ENCODE results near the gene ASMTL.
A peak's percentile ranks its signal among the peaks of the same experiment; 100 is the strongest.
"Not testable (repeated sequence)": the region's sequence is repeated elsewhere in the genome, so short reads cannot be mapped to it uniquely, and the experiment has no call there.

The ASMTL gene

DNA sequence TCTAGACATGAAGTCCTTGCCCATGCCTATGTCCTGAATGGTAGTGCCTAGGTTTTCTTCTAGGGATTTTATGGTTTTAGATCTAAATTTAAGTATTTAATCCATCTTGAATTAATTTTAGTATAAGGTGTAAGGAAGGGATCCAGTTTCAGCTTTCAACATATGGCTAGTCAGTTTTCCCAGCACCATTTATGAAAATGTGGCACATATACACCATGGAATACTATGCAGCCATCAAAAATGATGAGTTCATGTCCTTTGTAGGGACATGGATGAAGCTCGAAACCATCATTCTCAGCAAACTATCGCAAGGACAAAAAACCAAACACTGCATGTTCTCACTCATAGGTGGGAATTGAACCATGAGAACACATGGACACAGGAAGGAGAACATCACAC is 29.8 kb upstream of the ASMTL start:
- not testable (repeated sequence) for DNase-seq (ENCODE audit: low spot score)

GRCh38 chrX:1481636-1482529 is 29.2 kb upstream of the ASMTL start:
- DNase-seq (ENCODE audit: low spot score): peak; percentile 18

DNA sequence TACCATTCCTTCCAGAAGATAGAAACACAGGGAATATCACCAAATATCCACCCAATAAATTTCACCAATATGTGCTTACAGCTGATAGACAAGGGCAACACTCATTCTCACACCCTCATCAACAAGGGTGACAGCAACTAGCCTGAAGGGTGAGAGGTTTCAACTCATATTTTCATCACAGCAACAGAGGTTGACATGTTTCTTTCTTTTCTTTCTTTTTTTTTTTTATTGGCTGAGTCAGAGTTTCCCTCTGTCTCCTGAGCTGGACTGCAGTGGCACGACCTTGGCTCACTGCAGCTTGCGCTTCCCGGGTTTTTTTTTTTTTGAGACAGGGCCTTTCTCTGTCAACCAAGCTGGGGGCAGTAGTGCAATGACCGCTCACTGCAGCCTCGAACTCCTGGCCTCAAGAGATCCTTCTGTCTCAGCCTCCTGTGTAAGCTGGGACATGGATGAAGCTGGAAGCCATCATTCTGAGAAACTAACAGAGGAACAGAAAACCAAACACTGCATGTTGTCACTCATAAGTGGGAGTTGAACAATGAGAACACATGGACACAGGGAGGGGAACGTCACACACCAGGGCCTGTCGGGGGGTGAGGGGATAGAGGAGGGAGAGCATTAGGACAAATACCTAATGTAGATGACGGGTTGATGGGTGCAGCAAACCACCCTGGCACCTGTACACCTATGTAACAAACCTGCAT is 27.5 kb upstream of the ASMTL start:
- no peak for DNase-seq (ENCODE audit: low spot score)

GRCh38 chrX:1477801-1478458 is 25.2 kb upstream of the ASMTL start:
- DNase-seq (ENCODE audit: low spot score): no peak

DNA sequence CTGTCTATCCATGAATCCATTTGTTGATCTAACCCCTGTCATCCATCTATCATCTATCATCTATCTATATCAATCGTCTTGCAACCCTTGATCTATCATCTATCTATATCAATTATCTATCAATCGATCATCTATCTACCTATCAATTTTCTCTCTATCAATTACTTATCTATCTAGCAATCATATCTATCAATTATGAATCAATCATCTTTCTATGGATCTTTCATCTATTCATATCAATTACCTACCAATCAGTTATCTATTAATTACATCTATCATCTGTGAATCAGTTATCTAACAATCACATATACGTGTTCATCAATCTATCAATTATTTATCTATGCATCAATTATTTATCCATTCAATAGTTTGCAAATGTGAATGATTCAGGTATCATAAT is 24.5 kb upstream of the ASMTL start:
- DNase-seq (ENCODE audit: low spot score): no peak

DNA sequence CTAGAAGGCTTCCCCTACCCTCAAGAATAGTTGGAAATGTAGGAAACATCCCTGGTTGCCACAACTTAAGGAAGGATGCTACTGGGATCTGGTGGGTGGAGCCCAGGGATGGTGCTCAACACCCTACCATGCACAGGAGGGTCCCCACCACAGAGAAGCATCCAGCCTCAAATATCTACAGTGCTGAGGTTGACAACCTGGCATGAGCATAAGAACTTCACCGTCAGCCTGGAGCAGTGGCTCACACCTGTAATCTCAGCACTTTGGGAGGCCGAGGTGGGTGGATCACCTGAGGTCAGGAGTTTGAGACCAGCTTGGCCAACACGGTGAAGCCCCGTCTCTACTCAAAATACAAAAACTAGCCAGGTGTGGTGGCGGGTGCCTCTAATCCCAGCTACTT is 24.0 kb upstream of the ASMTL start:
- no peak for DNase-seq (ENCODE audit: low spot score)

DNA sequence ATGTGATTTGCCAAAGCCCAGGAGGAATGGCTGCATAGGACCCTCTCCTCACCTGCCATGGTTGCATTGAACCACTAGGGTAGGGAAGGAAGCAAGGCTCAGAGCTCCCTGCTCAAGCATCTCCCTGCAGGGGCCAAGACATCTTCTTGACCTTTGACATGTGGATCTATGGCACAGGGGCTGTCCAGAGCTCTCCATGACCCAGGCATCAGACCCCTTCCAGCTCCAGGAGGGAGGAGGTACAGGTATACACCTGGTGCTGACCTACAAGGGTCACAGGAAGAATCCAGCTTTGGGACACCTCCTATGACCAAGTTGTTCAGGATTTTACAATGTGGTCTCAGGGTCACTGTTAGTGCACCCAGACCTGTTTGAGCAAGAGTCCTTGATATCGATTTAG is 23.2 kb upstream of the ASMTL start:
- no peak for DNase-seq (ENCODE audit: low spot score)

DNA sequence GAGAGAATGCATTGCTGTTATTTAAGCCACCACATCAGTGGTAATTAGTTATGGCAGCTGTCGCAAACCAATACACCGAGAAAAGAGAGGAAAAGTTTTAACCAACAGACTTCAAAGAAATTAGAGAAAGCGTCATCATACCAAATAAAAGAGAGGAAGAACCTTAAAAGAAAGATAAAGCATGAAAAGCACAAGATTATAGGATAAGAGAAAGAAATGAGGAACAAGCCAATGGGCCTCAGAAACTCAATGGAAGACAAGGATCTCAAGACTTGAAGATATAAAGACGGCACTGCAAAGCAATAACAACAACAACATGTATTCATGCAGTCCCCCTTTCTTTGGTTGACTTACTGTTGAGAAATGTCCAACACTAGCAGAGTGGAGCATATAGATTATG is 22.8 kb upstream of the ASMTL start:
- DNase-seq (ENCODE audit: low spot score): no peak

DNA sequence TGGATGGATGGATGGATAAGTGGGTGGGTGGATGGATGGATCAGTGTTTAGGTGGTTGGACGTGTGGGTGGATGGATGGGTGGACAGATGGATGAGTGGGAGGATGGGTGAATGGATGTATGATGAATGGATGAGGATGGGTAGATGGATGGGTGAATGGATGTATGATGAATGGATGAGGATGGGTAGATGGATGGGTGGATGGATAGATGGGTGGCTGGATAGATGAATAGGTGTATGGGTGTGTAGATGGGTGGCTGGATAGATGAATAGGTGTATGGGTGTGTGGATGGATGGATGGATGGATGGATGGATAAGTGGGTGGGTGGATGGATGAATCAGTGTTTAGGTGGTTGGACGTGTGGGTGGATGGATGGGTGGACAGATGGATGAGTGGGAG is 21.9 kb upstream of the ASMTL start:
- DNase-seq (ENCODE audit: low spot score): not testable (repeated sequence)

- DNase-seq (ENCODE audit: low spot score): no peak
Measured at GRCh38 chrX:1472975-1473374, 20.3 kb upstream of the ASMTL start.

- no peak for DNase-seq (ENCODE audit: low spot score)
Measured at GRCh38 chrX:1468250-1468772, 15.6 kb upstream of the ASMTL start.

DNA sequence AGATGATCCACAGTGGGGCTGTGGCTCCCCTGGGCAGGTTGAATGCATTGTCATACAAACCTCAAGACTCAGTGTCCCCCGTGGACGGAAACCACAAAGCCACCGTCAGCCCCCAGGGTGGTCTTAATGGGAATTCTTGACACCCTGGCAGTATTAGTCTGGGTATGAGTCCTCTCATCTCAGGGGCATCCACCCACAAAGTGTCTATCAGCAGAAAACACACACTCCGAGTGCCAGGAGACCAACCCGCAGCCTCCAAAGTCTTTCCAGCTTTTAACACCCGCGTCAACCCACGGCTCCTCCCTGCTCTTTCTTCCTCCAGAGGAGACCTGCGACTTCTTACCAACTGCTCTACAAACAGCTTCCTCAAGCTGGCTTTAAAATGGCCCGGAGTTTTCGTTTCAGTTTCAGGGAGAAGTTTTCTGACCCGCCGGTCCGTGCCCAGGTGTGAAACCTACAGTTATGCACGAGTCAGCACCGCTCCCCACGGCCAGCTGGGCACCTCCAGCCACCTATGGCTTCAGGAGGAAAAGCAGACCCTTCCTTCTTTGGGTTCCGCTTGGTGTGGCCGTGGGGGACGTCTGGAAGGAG is 14.4 kb upstream of the ASMTL start:
- DNase-seq (ENCODE audit: low spot score): no peak

DNA sequence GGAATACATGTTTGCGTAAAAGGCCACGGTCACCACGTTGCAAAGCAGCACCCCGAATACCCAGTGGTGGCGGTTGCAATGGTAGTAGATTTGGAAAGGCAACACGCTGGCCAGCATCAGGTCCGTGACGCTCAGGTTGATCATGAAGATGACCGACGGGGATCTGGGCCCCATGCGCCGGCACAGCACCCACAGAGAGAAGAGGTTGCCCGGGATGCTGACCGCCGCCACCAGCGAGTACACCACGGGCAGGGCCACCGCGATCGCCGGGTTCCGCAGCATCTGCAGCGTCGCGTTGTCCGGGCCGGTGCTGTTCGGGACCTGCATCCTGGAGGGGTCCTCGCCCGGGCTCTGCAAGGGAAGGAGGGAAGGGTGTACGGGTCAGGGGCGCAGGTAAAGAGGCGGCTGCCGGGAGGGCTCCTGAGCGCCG is 13.5 kb upstream of the ASMTL start:
- DNase-seq (ENCODE audit: low spot score): no peak

DNA sequence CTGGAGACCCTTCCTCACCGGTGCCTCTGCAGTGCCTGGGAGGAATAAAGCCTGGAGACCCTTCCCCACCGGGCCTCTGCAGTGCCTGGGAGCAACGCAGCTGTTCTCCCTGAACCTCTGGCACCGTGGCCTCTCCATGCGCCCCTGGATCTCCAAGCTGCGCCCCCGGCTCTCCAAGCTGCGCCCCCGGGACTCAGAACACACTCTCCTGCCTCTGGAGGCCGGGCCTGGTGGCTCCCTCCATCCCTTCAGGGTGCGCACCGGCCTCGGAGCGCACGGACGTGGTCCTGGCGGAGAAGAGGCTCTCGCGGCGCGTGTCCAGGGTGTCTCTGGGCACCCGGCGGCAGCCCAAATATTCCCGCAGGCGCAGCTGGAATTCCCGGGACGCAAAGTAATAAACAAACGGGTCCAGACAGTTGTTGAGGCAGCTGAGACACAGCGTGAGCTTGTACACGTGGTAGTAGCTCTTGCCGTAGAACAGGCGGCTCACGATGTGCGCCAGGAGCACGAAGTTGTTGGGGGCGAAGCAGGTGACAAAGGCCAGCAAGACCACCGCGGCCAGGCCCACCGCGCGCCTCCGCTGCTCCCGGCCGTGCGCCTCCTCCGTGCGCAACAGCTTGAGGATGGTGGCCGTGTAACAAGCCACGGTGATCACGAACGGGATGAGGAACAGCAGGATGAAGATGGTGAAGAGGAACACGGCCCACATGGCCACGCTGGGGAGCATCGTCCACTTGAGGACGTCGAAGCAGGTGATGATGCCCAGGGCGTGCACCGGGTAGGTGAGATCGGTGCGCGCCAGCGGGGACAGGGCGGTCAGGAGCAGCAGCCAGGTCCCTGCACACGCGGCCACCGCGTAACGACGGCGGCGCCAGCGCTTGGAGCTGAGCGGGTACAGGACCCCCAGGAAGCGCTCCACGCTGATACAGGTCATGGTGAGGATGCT is 12.8 kb upstream of the ASMTL start:
- DNase-seq (ENCODE audit: low spot score): no peak

DNA sequence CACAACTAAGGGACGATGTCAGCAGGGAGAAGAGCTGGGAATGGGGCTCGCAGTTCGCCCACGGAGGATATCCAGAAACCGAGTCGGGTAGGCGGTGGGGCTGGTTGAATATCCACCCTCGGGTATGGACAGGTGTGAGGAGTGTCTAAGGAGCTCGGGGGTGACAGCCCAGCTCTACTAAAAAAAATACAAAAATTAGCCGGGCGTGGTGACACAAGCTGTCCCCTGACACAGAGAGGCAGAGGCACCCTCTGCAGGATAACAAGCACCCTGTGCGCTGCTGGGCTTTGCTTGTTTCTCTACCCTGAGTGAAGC is 12.2 kb upstream of the ASMTL start:
- DNase-seq (ENCODE audit: low spot score): no peak

DNA sequence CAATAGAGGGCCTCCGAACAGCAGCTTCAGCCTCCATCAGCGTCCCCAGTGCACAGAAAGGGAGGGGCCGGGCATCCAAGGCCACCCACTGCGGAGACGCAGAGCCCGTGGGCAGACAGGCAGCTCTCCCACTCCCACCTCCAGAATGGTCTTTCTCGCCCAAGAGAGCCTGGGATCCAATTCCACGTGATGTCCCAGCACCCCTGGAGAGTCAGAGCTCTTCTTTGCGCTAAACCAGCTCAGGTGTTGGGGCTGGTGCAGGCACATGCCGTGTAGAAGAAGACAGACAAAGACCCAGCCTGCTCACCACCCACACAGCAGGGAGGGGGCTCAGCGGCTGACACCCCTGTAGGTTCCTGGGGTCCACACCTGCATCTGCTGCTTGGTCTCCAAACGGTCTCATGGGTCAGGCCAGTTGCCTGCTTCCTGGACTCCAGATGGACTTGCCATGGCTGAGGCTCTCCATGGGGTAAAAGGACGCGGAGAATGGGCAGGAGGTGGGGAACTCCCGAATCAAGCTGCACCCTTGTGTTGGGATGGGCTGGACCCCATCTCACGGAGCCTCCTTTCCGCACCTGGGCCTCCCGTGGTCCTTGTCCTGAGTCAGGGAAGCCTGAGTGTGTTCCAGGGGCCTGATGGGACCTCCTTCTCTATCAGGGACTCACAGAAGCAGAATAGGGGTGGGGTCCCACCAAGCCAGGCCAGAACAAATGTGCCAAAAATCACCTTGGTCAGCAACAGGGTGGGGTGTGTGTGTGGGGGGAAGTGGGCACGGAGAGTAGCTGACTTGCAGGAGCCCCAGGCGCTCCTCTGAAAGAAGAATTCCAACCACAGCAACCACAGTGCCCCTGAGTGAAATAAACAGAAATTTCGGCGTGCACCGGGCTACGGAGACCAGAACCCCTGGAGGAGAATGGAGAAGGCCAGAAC is 11.6 kb upstream of the ASMTL start:
- no peak for DNase-seq (ENCODE audit: low spot score)

GRCh38 chrX:1463581-1463980 is 10.9 kb upstream of the ASMTL start:
- no peak for DNase-seq (ENCODE audit: low spot score)

- DNase-seq (ENCODE audit: low spot score): no peak
Measured at GRCh38 chrX:1462596-1463251, 10.0 kb upstream of the ASMTL start.

DNA sequence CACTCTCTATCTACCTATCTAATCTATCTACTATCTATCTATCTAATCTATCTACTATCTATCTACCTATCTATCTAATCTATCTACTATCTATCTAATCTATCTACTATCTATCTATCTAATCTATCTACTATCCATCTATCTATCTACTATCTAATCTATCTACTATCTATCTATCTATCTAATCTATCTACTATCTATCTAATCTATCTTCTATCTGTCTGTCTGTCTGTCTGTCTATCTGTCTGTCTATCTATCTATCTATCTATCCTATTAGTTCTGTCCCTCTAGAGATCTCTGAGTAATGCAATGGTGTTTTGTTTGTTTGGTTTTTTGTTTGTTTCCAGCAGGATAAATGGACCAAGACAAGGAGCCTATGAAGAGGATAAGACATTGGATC is 9.4 kb upstream of the ASMTL start:
- no peak for DNase-seq (ENCODE audit: low spot score)

DNA sequence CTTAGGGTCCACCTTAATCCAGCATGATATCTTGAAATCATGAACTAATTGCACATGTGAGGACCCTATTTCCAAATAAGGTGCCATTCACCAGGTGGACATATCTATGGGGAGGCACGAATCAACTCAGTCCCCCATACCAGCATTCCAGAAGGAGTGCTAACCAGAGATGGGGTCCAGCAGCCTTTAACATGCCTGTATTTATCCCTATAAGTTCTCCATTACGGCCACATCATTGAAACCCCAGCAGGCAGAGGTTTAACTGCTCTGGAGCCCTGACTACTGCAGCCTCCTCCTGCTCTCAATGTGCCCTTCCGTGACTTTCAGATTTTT is 3.2 kb upstream of the ASMTL start:
- DNase-seq (ENCODE audit: low spot score): no peak

All from COLO829 (cell line).